HG02588 (cell line): ENCODE measurements around the gene WDR74.
"Not testable (repeated sequence)": the region's sequence is repeated elsewhere in the genome, so short reads cannot be mapped to it uniquely, and the experiment has no call there.

Experiments used
- ATAC-seq: cut with Tn5 transposase; IDR thresholded peaks from one replicate; pipeline ENCODE4 v1.9.1; 2021; ENCODE audit warnings: mild to moderate bottlenecking, moderate library complexity; ENCODE audit not compliant: unreplicated experiment

Gene WDR74

GRCh38 chr11:62839050-62839945 is at the start of gene WDR74:
WDR74 (minus strand) TSS chr11:62839590; CDS start chr11:62839570, 20 bp downstream.
- peak; percentile 43 for ATAC-seq

GRCh38 chr11:62889126-62889483 is 49.7 kb upstream of the WDR74 start:
- no peak for ATAC-seq

- ATAC-seq, result no peak
These were observed 49.0 kb upstream of the WDR74 start for GRCh38 chr11:62888406-62888805.

GRCh38 chr11:62885137-62885750 is 45.9 kb upstream of the WDR74 start:
- no peak for ATAC-seq

GRCh38 chr11:62883673-62884072 is 44.3 kb upstream of the WDR74 start:
- ATAC-seq, result no peak

GRCh38 chr11:62882788-62883501 is 43.6 kb upstream of the WDR74 start:
- ATAC-seq, result no peak

GRCh38 chr11:62882431-62882749 is 43.0 kb upstream of the WDR74 start:
- no peak for ATAC-seq

GRCh38 chr11:62881579-62882430 is 42.4 kb upstream of the WDR74 start:
- ATAC-seq, result peak; percentile 38

- peak; percentile 72 for ATAC-seq
These were observed 41.6 kb upstream of the WDR74 start, which contains the start of gene SLC3A2 for GRCh38 chr11:62880803-62881578. SLC3A2 (plus strand) TSS chr11:62880896; CDS start chr11:62881024, 128 bp downstream.

GRCh38 chr11:62880231-62880802 is 40.9 kb upstream of the WDR74 start:
- peak; percentile 14 for ATAC-seq

- no peak for ATAC-seq
These were observed 40.0 kb upstream of the WDR74 start for GRCh38 chr11:62879235-62879978.

- ATAC-seq, result no peak
These were observed 37.3 kb upstream of the WDR74 start for GRCh38 chr11:62876712-62877111.

- ATAC-seq, result no peak
These were observed 36.5 kb upstream of the WDR74 start for GRCh38 chr11:62875698-62876478.

- ATAC-seq, result no peak
These were observed 35.5 kb upstream of the WDR74 start for GRCh38 chr11:62874851-62875250.

GRCh38 chr11:62865635-62866034 is 26.2 kb upstream of the WDR74 start:
- no peak for ATAC-seq

GRCh38 chr11:62863687-62864335 is 24.4 kb upstream of the WDR74 start:
- ATAC-seq, result no peak

GRCh38 chr11:62861564-62862192 is 22.3 kb upstream of the WDR74 start:
- not testable (repeated sequence) for ATAC-seq
